Gastrocnemius medialis (tissue), 4 donors: Measurements from ENCODE around the gene RRP9. TPM values are rescaled to one million over a fixed set of nuclear protein-coding genes. Genes with fewer than 3 reads are reported as not detected.

Experiments
- ATAC-seq, 2 donors: fragments of 150-250 bp; one replicate each; pipeline ENCODE4 v1.9.1; 2016
- DNase-seq, 2 donors: peaks; one replicate each; pipeline ENCODE4 v3.0.0-alpha.2; 2019
- H3K27ac ChIP-seq, 4 donors: fragments of 200-600 bp; sonication (generic); 1 replicate in 1 of 4; 2 replicates in 3 of 4; pipeline ENCODE4 v1.5.1; 2016 to 2018; ENCODE audit warnings: mild to moderate bottlenecking in 2 of 4, moderate library complexity in 1 of 4
- H3K27me3 ChIP-seq, 3 donors: fragments of 200-600 bp; sonication (generic) in 2 of 3; 1 replicate in 1 of 3; 2 replicates in 2 of 3; pipeline versions ENCODE4 v1.5.1 to v1.6.0; 2016 to 2019; ENCODE audit warnings: mild to moderate bottlenecking in 1 of 3, moderate library complexity in 1 of 3
- H3K36me3 ChIP-seq, 2 donors: fragments of 200-600 bp; sonication (generic) in 1 of 2; one replicate each; pipeline ENCODE4 v1.5.1; 2017 to 2018
- H3K4me1 ChIP-seq, 2 donors: fragments of 200-600 bp; sonication (generic) in 1 of 2; one replicate each; pipeline ENCODE4 v1.5.1; 2016 to 2017; ENCODE audit warnings: mild to moderate bottlenecking in 2 of 2
- H3K4me3 ChIP-seq, 4 donors: fragments of 200-600 bp; sonication (generic) in 3 of 4; 1 replicate in 1 of 4; 2 replicates in 3 of 4; pipeline ENCODE4 v1.5.1; 2016 to 2019; ENCODE audit warnings: mild to moderate bottlenecking in 2 of 4
- H3K9me3 ChIP-seq, 3 donors: fragments of 200-600 bp; sonication (generic) in 2 of 3; 1 replicate in 1 of 3; 2 replicates in 2 of 3; pipeline ENCODE4 v1.5.1; 2016 to 2019
- POLR2A ChIP-seq, 2 donors: fragments of 450-650 bp; IDR thresholded peaks; one replicate each; pipeline ENCODE4 v1.6.1; 2017; ENCODE audit warnings: antibody characterized with exemption in 2 of 2, mild to moderate bottlenecking in 2 of 2, moderate library complexity in 2 of 2
- in situ Hi-C, 4 donors: fragments of 200-750 bp; cut with MboI; loops; one replicate each; pipeline versions ENCODE4 v1.15.0 to v1.8.0; 2017; ENCODE audit warnings: low sequenced_read_pairs in 4 of 4
- intact Hi-C: fragments of 100-400 bp; cut with DNase I; formaldehyde crosslinking; loops from one replicate; pipeline ENCODE4 v1.15.1; 2023; ENCODE audit warnings: low total_unique reads
- total RNA-seq, 4 donors: library from RNA; depleted of rRNA; stranded (reverse); fragments of >200 nt; gene quantifications; one replicate each; pipeline versions ENCODE4 v1.1.0 to v1.2.3, GENCODE V29; 2016
- TF ChIP-seq, protein P1 (sequence below), 5 experiments: fragments of 450-650 bp in 3 of 5; fragments of 200-600 bp in 2 of 5; sonication (generic) in 2 of 5; IDR thresholded peaks in 4 of 5; conservative IDR thresholded peaks in 1 of 5; 1 replicate in 4 of 5; 2 replicates in 1 of 5; pipeline ENCODE4 v1.5.1; 2016 to 2019; ENCODE audit warnings: antibody characterized with exemption in 5 of 5, mild to moderate bottlenecking in 3 of 5, moderate library complexity in 3 of 5

Gene RRP9
- total RNA-seq, 4 donors from 2014 or later = 19.2 to 25.9 (median 24.9) TPM

- Histone ChIP-seq H3K9me3 (no peaks in the 10 kb centered on the region), H3K27ac (no peak overlapping the region), H3K4me3 (no peak overlapping the region), H3K36me3 (peaks cover 0 to 2% of the 10 kb centered on the region in 2 donors), H3K27me3 (no peaks in the 10 kb centered on the region), H3K4me1 (peaks cover 16 to 17% of the 10 kb centered on the region in 2 donors)
- intact Hi-C loops (no loop called here), in situ Hi-C loops (no loop called here)
- no peak for DNase-seq
- ATAC-seq = no peak
- TF ChIP-seq POLR2A (IDR thresholded peaks at IDR 0.05) = no peak
- TF ChIP-seq, protein P1, sequence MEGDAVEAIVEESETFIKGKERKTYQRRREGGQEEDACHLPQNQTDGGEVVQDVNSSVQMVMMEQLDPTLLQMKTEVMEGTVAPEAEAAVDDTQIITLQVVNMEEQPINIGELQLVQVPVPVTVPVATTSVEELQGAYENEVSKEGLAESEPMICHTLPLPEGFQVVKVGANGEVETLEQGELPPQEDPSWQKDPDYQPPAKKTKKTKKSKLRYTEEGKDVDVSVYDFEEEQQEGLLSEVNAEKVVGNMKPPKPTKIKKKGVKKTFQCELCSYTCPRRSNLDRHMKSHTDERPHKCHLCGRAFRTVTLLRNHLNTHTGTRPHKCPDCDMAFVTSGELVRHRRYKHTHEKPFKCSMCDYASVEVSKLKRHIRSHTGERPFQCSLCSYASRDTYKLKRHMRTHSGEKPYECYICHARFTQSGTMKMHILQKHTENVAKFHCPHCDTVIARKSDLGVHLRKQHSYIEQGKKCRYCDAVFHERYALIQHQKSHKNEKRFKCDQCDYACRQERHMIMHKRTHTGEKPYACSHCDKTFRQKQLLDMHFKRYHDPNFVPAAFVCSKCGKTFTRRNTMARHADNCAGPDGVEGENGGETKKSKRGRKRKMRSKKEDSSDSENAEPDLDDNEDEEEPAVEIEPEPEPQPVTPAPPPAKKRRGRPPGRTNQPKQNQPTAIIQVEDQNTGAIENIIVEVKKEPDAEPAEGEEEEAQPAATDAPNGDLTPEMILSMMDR (IDR thresholded peaks at IDR 0.05 in 4 of 5, conservative IDR thresholded peaks at IDR 0.05 in 1 of 5) = no peak
Measured at GRCh38 chr3:51986010-51986947, 44.6 kb upstream of the RRP9 start.

- no peak for DNase-seq
- peaks cover 16 to 17% of the 10 kb centered on the region in 2 donors for H3K4me1 ChIP-seq
- in situ Hi-C loops = no loop called here
- H3K4me3 ChIP-seq = no peak overlapping the region
- ATAC-seq = no peak
- TF ChIP-seq, protein P1 (IDR thresholded peaks at IDR 0.05 in 4 of 5, conservative IDR thresholded peaks at IDR 0.05 in 1 of 5) = no peak
- TF ChIP-seq POLR2A (IDR thresholded peaks at IDR 0.05) = no peak
- intact Hi-C loops = no loop called here
- peak overlapping the region in 1 of 4 donors; percentile 86 for H3K27ac ChIP-seq
- H3K36me3 ChIP-seq = no peaks in the 10 kb centered on the region
- H3K9me3 ChIP-seq = no peaks in the 10 kb centered on the region
- H3K27me3 ChIP-seq = no peaks in the 10 kb centered on the region
Measured at GRCh38 chr3:51985063-51985462, 43.4 kb upstream of the RRP9 start.

- intact Hi-C loops = no loop called here
- no peak for TF ChIP-seq POLR2A (IDR thresholded peaks at IDR 0.05)
- TF ChIP-seq, protein P1 (IDR thresholded peaks at IDR 0.05 in 4 of 5, conservative IDR thresholded peaks at IDR 0.05 in 1 of 5) = no peak
- Histone ChIP-seq H3K9me3 (no peaks in the 10 kb centered on the region), H3K27me3 (no peaks in the 10 kb centered on the region), H3K27ac (peak overlapping the region; percentile 86 to 98 (median 94)), H3K4me3 (no peak overlapping the region), H3K36me3 (no peaks in the 10 kb centered on the region), H3K4me1 (peaks cover 16 to 17% of the 10 kb centered on the region in 2 donors)
- no peak for DNase-seq
- in situ Hi-C loops = no loop called here
- ATAC-seq = no peak
Measured at GRCh38 chr3:51984269-51984647, 42.6 kb upstream of the RRP9 start.

DNA sequence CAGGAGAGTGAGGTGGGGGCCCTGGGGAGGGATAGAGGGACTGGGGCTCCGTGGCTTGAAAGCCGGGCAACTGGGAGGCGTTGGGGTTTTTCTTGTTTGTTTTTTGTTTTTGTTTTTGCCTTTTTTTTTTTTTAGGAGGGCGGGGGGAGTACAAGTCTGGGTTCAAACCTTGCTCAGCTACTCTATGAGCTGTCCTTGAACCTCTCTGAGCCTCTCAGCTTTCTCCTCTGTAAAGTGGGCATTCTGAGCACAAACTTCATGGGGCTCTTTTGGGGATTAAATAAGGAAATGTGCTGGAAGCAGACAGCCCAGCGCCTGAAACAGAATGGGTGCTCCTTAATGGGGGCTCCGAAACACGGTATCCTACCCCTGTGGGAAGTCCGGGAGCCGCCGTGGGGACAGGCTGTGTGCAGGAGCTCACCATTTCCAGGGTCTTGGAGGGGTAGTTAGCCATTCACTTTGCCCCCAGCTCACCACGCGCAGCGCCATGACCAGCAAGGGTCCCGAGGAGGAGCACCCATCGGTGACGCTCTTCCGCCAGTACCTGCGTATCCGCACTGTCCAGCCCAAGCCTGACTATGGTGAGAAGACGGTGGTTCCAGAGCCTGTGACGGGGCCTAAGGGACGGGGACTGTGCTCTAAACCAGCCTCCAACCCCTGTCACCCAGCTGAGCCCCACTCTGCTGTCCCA, 42.0 kb upstream of the RRP9 start:
- DNase-seq (no peak), ATAC-seq (no peak)
- intact Hi-C loops (no loop called here), in situ Hi-C loops (no loop called here)
- no peaks in the 10 kb centered on the region for H3K27me3 ChIP-seq
- H3K36me3 ChIP-seq = no peaks in the 10 kb centered on the region
- TF ChIP-seq, protein P1 (IDR thresholded peaks at IDR 0.05 in 4 of 5, conservative IDR thresholded peaks at IDR 0.05 in 1 of 5) = no peak
- peak in 1 of 2 donors; percentile 39 for TF ChIP-seq POLR2A (IDR thresholded peaks at IDR 0.05)
- H3K9me3 ChIP-seq = no peaks in the 10 kb centered on the region
- H3K4me3 ChIP-seq = peak overlapping the region; percentile 61 to 75 (median 64)
- peak overlapping the region; percentile 86 to 98 (median 94) for H3K27ac ChIP-seq
- peaks cover 16 to 17% of the 10 kb centered on the region in 2 donors for H3K4me1 ChIP-seq
